ENCODE data around the gene POLE2. TPM values are rescaled to one million over a fixed set of nuclear protein-coding genes. Genes with fewer than 3 reads are reported as not detected.

Gene POLE2
- total and polyA plus RNA-seq, 2 of the 13 experiments (the other 11 are each of a cell fraction or from before 2014, with no cell fraction given) = 16.6 to 37.0 TPM

GRCh38 chr14:49692811-49693734 is 5.1 kb upstream of the POLE2 start, which contains the start of gene KLHDC1 (continued):
- TF ChIP-seq MLXIP (CRISPR knock-in tag; IDR thresholded peaks at IDR 0.05; ENCODE audit: borderline replicate concordance) (no peak), ETV5 (CRISPR knock-in tag; IDR thresholded peaks at IDR 0.05; ENCODE audit: borderline replicate concordance) (peak; percentile 56), ASH2L (IDR thresholded peaks at IDR 0.05; ENCODE audit: insufficient read length, low read depth, low read length) (peak; percentile 83), IKZF1 (IDR thresholded peaks at IDR 0.05) (no peak), ZNF276 (CRISPR knock-in tag; IDR thresholded peaks at IDR 0.05; ENCODE audit: low read depth) (0 out of 2 replicates have a peak, but pooled peaks have one; percentile 57), BCLAF1 (IDR thresholded peaks at IDR 0.05) (no peak), ZNF672 (CRISPR knock-in tag; IDR thresholded peaks at IDR 0.05) (no peak), TCF12 (IDR thresholded peaks at IDR 0.05) (no peak), TCF12 (CRISPR knock-in tag; IDR thresholded peaks at IDR 0.05) (no peak), ZNF407 (CRISPR knock-in tag; IDR thresholded peaks at IDR 0.05; ENCODE audit: not compliant biosample characterization) (peak; percentile 92), GABPA (IDR thresholded peaks at IDR 0.05; ENCODE audit: low read depth, low read length) (no peak), GABPA (CRISPR knock-in tag; IDR thresholded peaks at IDR 0.05; ENCODE audit: low read depth) (no peak)
